NCI-H2196 treated with DMSO at 0.1 percent for 48 hours (cell line): ENCODE results near the gene ZBTB7A.
"Not testable (repeated sequence)": the region's sequence is repeated elsewhere in the genome, so short reads cannot be mapped to it uniquely, and the experiment has no call there.

ENCODE experiments used
- DNase-seq: peaks from one replicate; lab custom pipeline; 2025; ENCODE audit not compliant: unreplicated experiment; lab: John Stamatoyannopoulos, UW

ZBTB7A gene

GRCh38 chr19:4018775-4019504, 47.8 kb downstream of the ZBTB7A start:
- DNase-seq = no peak

- no peak for DNase-seq
These were observed 48.5 kb downstream of the ZBTB7A start for GRCh38 chr19:4018140-4018613.

DNA sequence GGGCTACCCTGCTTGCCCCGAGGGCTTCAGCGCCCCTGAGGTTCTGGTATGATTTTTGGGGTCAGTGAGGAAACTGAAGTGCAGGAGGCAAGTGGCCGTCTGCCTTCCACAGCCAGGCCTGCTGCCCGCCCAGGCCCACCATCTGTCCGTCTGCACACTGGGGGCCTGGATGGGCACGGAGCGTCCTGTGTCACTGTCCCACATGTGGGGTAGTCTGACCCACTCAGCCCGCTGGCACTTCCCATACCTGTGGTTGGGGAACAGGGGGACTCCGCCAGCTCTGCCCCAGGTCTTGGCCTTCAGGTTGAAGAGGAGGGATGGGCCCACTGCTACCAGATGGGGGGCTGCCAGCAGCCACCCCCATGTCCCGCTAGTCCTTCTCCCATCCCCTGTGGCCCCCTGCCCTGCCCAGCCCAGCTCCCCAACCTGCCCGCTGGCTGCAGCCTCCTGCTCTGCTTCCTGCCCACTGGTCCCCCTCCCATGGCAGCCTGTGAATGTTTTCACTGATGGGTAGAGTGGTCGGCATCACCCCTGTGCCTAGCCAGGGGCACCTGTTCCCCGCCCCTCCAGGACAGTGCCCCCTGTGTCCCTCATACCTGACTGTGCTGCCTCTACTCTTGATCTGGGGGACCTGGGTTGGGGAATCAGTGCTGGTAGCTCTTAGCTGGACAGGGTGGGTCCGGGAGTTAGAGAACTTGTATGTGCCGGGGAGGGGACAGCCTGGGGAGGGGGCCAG, 49.6 kb downstream of the ZBTB7A start:
- no peak for DNase-seq

GRCh38 chr19:4016486-4016885, 50.2 kb downstream of the ZBTB7A start:
- DNase-seq = no peak

GRCh38 chr19:4015705-4016402, 50.8 kb downstream of the ZBTB7A start:
- no peak for DNase-seq

DNA sequence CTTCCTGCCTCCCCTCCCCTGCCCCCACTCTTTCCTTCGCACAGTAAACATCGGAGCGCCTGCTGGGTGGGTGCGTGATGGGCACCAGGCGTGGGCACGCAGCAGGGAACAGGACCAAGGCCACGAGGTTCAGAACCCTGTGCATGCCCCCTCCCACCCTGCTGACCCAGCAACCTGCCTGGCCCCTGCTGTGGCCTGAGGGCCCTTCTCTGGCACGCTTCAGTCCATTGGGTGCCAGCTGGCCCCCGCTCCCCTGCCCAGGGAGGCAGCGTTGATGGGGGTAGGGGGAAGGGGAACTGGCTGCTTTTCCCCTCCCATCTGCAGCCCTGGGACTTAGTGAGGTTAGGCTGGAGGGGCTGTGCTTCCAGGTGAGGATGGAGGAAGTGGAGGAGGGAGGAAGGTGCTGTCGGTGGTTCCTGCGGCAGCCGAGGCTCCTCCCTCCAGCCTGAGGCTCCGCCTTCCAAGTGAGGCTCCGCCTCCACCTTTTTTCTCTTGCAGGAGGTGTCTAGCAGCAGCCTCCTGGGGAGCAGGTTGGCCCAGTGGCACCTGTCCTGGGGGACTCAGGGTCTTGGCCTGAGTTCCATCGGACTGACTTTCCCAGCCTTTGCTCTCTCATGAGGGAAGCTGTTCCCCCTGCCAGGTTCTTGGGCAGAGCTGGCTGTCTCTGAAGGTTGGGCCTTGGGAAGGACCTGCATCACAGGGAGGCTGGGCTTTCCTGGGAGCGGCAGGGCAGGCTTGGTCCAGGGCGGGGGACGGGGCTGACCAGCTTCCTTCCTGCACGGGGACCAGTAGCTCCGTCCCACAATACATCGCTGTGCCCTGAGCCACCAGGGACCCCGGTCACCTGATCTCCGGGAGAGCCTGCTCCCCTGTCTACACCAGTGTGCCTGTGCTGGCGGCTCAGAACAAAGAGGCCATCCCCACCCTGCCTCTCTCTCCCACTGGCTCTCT, 51.9 kb downstream of the ZBTB7A start:
- DNase-seq = no peak

GRCh38 chr19:4013886-4014540, 52.7 kb downstream of the ZBTB7A start:
- DNase-seq = no peak

GRCh38 chr19:4012975-4013634, 53.6 kb downstream of the ZBTB7A start:
- no peak for DNase-seq

GRCh38 chr19:4012092-4012974, 54.4 kb downstream of the ZBTB7A start:
- peak; percentile 50 for DNase-seq

- DNase-seq = not testable (repeated sequence)
These were observed 55.3 kb downstream of the ZBTB7A start for GRCh38 chr19:4011430-4011829.

DNA sequence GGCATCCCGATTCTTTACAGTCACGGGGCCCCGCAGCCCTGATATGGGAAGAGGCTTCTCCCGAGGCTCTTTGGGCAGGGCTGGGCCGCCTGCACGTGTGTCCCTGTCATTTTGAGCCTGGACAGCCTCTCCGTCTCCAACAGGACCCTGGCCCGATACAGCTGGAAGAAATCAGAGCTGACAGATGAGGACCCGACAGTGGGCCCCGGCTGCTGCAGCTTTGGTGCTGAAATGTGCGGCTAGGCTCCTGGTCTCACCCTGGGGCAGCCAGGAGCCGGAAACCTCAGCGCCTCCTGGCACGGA, 55.9 kb downstream of the ZBTB7A start:
- DNase-seq = no peak

- no peak for DNase-seq
These were observed 56.5 kb downstream of the ZBTB7A start for GRCh38 chr19:4009990-4010807.

GRCh38 chr19:4007836-4008539, 58.7 kb downstream of the ZBTB7A start:
- no peak for DNase-seq

GRCh38 chr19:4007021-4007835, 59.5 kb downstream of the ZBTB7A start, which contains the start of gene PIAS4:
TSS of gene PIAS4 (plus strand) at chr19:4007736. CDS start at chr19:4007761, 25 bp downstream.
- DNase-seq = peak; percentile 92

DNA sequence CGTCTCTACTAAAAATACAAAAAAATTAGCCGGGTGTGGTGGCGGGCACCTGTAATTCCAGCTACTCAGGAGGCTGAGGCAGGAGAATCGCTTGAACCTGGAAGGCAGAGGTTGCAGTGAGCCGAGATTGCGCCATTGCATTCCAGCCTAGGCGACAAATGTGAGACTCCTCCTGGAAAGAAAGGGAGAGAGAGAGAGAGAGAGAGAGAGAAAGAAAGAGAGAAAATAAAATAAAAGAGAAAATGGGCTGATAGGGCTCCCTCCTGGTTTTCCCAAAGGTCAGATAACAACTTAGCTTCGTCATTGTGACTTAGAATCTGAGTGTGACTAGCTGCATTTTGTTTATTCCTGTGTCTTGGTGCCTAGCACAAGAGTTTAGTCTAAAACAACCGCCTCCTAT, 61.3 kb downstream of the ZBTB7A start:
- DNase-seq = not testable (repeated sequence)

DNA sequence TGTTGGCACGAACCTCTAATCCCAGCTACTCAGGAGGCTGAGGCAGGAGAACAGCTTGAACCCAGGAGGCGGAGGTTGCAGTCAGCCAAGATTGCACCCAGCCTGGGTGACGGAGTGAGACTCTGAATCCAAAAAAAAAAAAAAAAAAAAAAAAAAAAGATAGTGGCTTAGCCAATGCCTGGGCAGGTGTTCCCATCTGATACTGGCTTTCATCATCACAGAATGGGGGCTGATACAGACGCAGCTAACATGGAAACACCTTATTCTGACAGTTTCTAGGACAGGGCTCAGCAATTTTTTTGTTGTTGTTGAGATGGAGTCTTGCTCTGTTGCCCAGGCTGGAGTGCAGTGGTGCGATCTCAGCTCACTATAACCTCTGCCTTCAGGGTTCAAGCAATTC, 65.9 kb downstream of the ZBTB7A start:
- not testable (repeated sequence) for DNase-seq
